COLO829 (cell line): ENCODE results near the gene HPRT1.
"Not testable (repeated sequence)": the region's sequence is repeated elsewhere in the genome, so short reads cannot be mapped to it uniquely, and the experiment has no call there.

Source experiments
- DNase-seq: peaks from one replicate; pipeline ENCODE4 v3.0.0; 2012; ENCODE audit warnings: low spot score

The HPRT1 gene

GRCh38 chrX:134460005-134460861, at the start of gene HPRT1:
TSS of gene HPRT1 (plus strand) at chrX:134460165. CDS start at chrX:134460312, 147 bp downstream.
- peak; percentile 28 for DNase-seq

- DNase-seq = no peak
These were observed 43.9 kb upstream of the HPRT1 start for GRCh38 chrX:134416087-134416486.

GRCh38 chrX:134418317-134419113, 41.5 kb upstream of the HPRT1 start:
- no peak for DNase-seq

- DNase-seq = no peak
These were observed 40.2 kb upstream of the HPRT1 start for GRCh38 chrX:134419784-134420183.

GRCh38 chrX:134423606-134424005, 36.4 kb upstream of the HPRT1 start:
- peak; percentile 23 for DNase-seq

- DNase-seq = no peak
These were observed 33.7 kb upstream of the HPRT1 start for GRCh38 chrX:134426281-134426680.

GRCh38 chrX:134431894-134432293, 28.1 kb upstream of the HPRT1 start:
- peak; percentile 19 for DNase-seq

GRCh38 chrX:134435894-134436293, 24.1 kb upstream of the HPRT1 start:
- DNase-seq = no peak

GRCh38 chrX:134443020-134443419, 16.9 kb upstream of the HPRT1 start:
- DNase-seq = no peak

- DNase-seq = no peak
These were observed 16.5 kb upstream of the HPRT1 start for GRCh38 chrX:134443461-134443860.

- DNase-seq = no peak
These were observed 15.3 kb upstream of the HPRT1 start for GRCh38 chrX:134444681-134445080.

- no peak for DNase-seq
These were observed 7.4 kb upstream of the HPRT1 start for GRCh38 chrX:134452596-134452995.

- DNase-seq = no peak
These were observed 6.3 kb upstream of the HPRT1 start for GRCh38 chrX:134453631-134454030.

GRCh38 chrX:134454506-134454905, 5.5 kb upstream of the HPRT1 start:
- DNase-seq = no peak

- no peak for DNase-seq
These were observed 2.3 kb upstream of the HPRT1 start for GRCh38 chrX:134457708-134458107.

GRCh38 chrX:134459683-134460004, 321 bp upstream of the HPRT1 start:
- no peak for DNase-seq

- no peak for DNase-seq
These were observed 876 bp downstream of the HPRT1 start for GRCh38 chrX:134460862-134461220.

GRCh38 chrX:134461437-134461836, 1.5 kb downstream of the HPRT1 start:
- no peak for DNase-seq

- DNase-seq = no peak
These were observed 3.0 kb downstream of the HPRT1 start for GRCh38 chrX:134462927-134463326.

- not testable (repeated sequence) for DNase-seq
These were observed 4.5 kb downstream of the HPRT1 start for GRCh38 chrX:134464453-134464852.

GRCh38 chrX:134469486-134469885, 9.5 kb downstream of the HPRT1 start:
- DNase-seq = no peak

- no peak for DNase-seq
These were observed 10.0 kb downstream of the HPRT1 start for GRCh38 chrX:134470013-134470412.

GRCh38 chrX:134472041-134472440, 12.1 kb downstream of the HPRT1 start:
- DNase-seq = no peak
